ENCODE measurements around the gene EFS. TPM values are rescaled to one million over a fixed set of nuclear protein-coding genes. Genes with fewer than 3 reads are reported as not detected.

Gene EFS, protein sequence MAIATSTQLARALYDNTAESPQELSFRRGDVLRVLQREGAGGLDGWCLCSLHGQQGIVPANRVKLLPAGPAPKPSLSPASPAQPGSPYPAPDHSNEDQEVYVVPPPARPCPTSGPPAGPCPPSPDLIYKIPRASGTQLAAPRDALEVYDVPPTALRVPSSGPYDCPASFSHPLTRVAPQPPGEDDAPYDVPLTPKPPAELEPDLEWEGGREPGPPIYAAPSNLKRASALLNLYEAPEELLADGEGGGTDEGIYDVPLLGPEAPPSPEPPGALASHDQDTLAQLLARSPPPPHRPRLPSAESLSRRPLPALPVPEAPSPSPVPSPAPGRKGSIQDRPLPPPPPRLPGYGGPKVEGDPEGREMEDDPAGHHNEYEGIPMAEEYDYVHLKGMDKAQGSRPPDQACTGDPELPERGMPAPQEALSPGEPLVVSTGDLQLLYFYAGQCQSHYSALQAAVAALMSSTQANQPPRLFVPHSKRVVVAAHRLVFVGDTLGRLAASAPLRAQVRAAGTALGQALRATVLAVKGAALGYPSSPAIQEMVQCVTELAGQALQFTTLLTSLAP
- 5.5 TPM for total RNA-seq
- polyA plus RNA-seq (ENCODE audit: insufficient read depth, low read depth, low replicate concordance), result 5.6 TPM
- long read RNA-seq, donor 1, partial matches to known transcripts, result 36 of 40 reads
- long read RNA-seq, donor 1, other reads (novel, unspliced or antisense), result 0 of 40 reads
- long read RNA-seq, donor 2, transcript EFS-201 (6 exons, 3,118 nt), result major isoform, 5 of 24 reads
- long read RNA-seq, donor 2, partial matches to known transcripts, result 18 of 24 reads
- long read RNA-seq, donor 2, other reads (novel, unspliced or antisense), result 0 of 24 reads
- long read RNA-seq, donor 3, partial matches to known transcripts, result 15 of 19 reads
- long read RNA-seq, donor 3, other reads (novel, unspliced or antisense), result 0 of 19 reads
- long read RNA-seq, donor 4, transcript EFS-201 (6 exons, 3,118 nt), result major isoform, 5 of 54 reads
- long read RNA-seq, donor 4, partial matches to known transcripts, result 49 of 54 reads
- long read RNA-seq, donor 4, other reads (novel, unspliced or antisense), result 0 of 54 reads
- long read RNA-seq, donor 5, result 0 reads
- long read RNA-seq, donor 6, partial matches to known transcripts, result 0 of 1 reads
- long read RNA-seq, donor 6, other reads (novel, unspliced or antisense), result 0 of 1 reads
- long read RNA-seq, donor 7, partial matches to known transcripts, result 1 of 6 reads
- long read RNA-seq, donor 7, other reads (novel, unspliced or antisense), result 4 of 6 reads
- long read RNA-seq, donor 8, partial matches to known transcripts, result 24 of 27 reads
- long read RNA-seq, donor 8, other reads (novel, unspliced or antisense), result 0 of 27 reads
- long read RNA-seq, donor 9, partial matches to known transcripts, result 7 of 10 reads
- long read RNA-seq, donor 9, other reads (novel, unspliced or antisense), result 0 of 10 reads
- long read RNA-seq, donor 10, partial matches to known transcripts, result 8 of 14 reads
- long read RNA-seq, donor 10, other reads (novel, unspliced or antisense), result 0 of 14 reads

DNA sequence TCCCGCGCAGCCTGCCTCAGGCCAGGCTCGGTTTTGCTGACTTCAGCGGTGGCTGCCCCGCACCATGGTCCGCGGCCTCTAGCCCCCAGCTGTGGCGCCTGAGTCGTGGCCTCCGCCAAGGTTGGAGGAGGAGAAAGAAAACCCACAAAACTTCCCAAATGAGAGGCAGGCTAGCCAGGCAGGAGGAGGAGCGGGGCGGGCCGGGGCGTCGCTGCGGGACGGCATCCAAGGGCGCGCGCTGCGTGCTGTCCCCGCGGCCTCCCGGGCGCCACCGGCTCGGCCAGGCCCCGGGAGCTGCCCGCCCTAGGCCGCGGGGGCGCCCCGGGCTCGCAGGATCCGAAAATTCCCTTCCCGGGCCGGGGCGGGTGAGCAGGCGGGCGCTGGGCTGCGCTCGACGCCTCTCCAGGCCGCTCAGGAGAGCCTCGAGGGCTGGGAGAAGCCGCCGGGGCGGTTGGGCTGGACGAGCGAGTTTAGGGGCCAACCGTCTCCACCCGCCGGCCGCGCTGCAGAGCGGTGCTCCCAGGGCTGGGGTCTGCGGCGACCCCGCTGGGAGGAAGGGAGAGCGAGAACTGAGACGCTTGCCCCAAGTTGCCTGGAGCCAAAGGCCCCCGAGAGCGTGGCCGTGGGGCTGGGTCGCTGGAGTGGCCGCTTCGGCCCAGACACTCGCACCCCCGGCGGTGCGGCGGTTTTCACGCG is at the start of gene EFS:
EFS (minus strand) TSS at position 137 of the 696 bp plus-strand sequence. CDS start 147 bp downstream, outside the sequence.
- peak within 1 kb of the TSS; percentile 29 to 60 (median 55) for H3K9ac ChIP-seq (ENCODE audit: low read length in 3 of 3)
- H3K4me1 ChIP-seq (ENCODE audit: control insufficient read depth in 2 of 3, insufficient read depth in 2 of 3, low read depth in 1 of 3, low read length in 3 of 3), result peaks cover 0 to 5% (median 3%) of the 10 kb centered on the region in 3 donors
- H3K27me3 ChIP-seq (ENCODE audit: control insufficient read depth, insufficient read depth, low read length), result no peaks in the 10 kb centered on the region
- intact Hi-C loops (cut with DNase I), result no loop called here
- FAIRE-seq, result no peak
- DNase-seq, result peak; percentile 33 to 81 (median 62)
- H3K4me3 ChIP-seq (ENCODE audit: low read length in 3 of 3), result peak within 1 kb of the TSS; percentile 1 to 67 (median 55)
- TF ChIP-seq, protein P1, sequence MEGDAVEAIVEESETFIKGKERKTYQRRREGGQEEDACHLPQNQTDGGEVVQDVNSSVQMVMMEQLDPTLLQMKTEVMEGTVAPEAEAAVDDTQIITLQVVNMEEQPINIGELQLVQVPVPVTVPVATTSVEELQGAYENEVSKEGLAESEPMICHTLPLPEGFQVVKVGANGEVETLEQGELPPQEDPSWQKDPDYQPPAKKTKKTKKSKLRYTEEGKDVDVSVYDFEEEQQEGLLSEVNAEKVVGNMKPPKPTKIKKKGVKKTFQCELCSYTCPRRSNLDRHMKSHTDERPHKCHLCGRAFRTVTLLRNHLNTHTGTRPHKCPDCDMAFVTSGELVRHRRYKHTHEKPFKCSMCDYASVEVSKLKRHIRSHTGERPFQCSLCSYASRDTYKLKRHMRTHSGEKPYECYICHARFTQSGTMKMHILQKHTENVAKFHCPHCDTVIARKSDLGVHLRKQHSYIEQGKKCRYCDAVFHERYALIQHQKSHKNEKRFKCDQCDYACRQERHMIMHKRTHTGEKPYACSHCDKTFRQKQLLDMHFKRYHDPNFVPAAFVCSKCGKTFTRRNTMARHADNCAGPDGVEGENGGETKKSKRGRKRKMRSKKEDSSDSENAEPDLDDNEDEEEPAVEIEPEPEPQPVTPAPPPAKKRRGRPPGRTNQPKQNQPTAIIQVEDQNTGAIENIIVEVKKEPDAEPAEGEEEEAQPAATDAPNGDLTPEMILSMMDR (IDR thresholded peaks at IDR 0.05; ENCODE audit: borderline replicate concordance, extremely low read depth, insufficient read depth), result no peak
- no peaks in the 10 kb centered on the region for H3K9me3 ChIP-seq (ENCODE audit: control insufficient read depth in 2 of 3, insufficient read depth in 1 of 3, low read length in 3 of 3)
- H3K36me3 ChIP-seq (ENCODE audit: control insufficient read depth in 2 of 3, insufficient read depth in 3 of 3, low read length in 3 of 3), result no peaks in the 10 kb centered on the region
- H3K27ac ChIP-seq (ENCODE audit: low read depth in 2 of 2, low read length in 2 of 2), result peak within 1 kb of the TSS; percentile 64 to 76

GRCh38 chr14:23414254-23414653 is 49.3 kb upstream of the EFS start:
- H3K9me3 ChIP-seq (ENCODE audit: control insufficient read depth in 2 of 3, insufficient read depth in 1 of 3, low read length in 3 of 3), result no peaks in the 10 kb centered on the region
- no peaks in the 10 kb centered on the region for H3K4me1 ChIP-seq (ENCODE audit: control insufficient read depth in 2 of 3, insufficient read depth in 2 of 3, low read depth in 1 of 3, low read length in 3 of 3)
- no peak for DNase-seq
- H3K4me3 ChIP-seq (ENCODE audit: low read length in 3 of 3), result no peak overlapping the region
- H3K27me3 ChIP-seq (ENCODE audit: control insufficient read depth, insufficient read depth, low read length), result no peaks in the 10 kb centered on the region
- H3K9ac ChIP-seq (ENCODE audit: low read length in 3 of 3), result no peak overlapping the region
- FAIRE-seq, result no peak
- no peak overlapping the region for H3K27ac ChIP-seq (ENCODE audit: low read depth in 2 of 2, low read length in 2 of 2)
- TF ChIP-seq, protein P1 (IDR thresholded peaks at IDR 0.05; ENCODE audit: borderline replicate concordance, extremely low read depth, insufficient read depth), result no peak
- H3K36me3 ChIP-seq (ENCODE audit: control insufficient read depth in 2 of 3, insufficient read depth in 3 of 3, low read length in 3 of 3), result no peaks in the 10 kb centered on the region
- intact Hi-C loops (cut with DNase I), result no loop called here

- H3K9ac ChIP-seq (ENCODE audit: low read length in 3 of 3), result no peak overlapping the region
- no peak overlapping the region for H3K27ac ChIP-seq (ENCODE audit: low read depth in 2 of 2, low read length in 2 of 2)
Observed at GRCh38 chr14:23413681-23414080, 48.7 kb upstream of the EFS start.

More at GRCh38 chr14:23413681-23414080, 48.7 kb upstream of the EFS start:
- FAIRE-seq (no peak), DNase-seq (no peak)
- Histone ChIP-seq H3K36me3 (ENCODE audit: control insufficient read depth in 2 of 3, insufficient read depth in 3 of 3, low read length in 3 of 3) (no peaks in the 10 kb centered on the region), H3K4me1 (ENCODE audit: control insufficient read depth in 2 of 3, insufficient read depth in 2 of 3, low read depth in 1 of 3, low read length in 3 of 3) (no peaks in the 10 kb centered on the region), H3K27me3 (ENCODE audit: control insufficient read depth, insufficient read depth, low read length) (no peaks in the 10 kb centered on the region), H3K4me3 (ENCODE audit: low read length in 3 of 3) (no peak overlapping the region), H3K9me3 (ENCODE audit: control insufficient read depth in 2 of 3, insufficient read depth in 1 of 3, low read length in 3 of 3) (no peaks in the 10 kb centered on the region)
- TF ChIP-seq, protein P1 (IDR thresholded peaks at IDR 0.05; ENCODE audit: borderline replicate concordance, extremely low read depth, insufficient read depth), result no peak
- intact Hi-C loops (cut with DNase I), result no loop called here

All from kidney (tissue), 22 donors.